Panc1 (cell line): ENCODE measurements around the gene NR2C1. TPM values are rescaled to one million over a fixed set of nuclear protein-coding genes. Genes with fewer than 3 reads are reported as not detected.

Experiments
- ATAC-seq: fragments of 200-7000 bp; cut with Tn5 transposase; 2 replicates; pipeline ENCODE4 v1.9.1; 2020; ENCODE audit warnings: mild to moderate bottlenecking, moderate library complexity
- BruUV-seq: library from RNA; stranded (reverse); fragments of 400-500 nt; replicated peaks from 2 replicates; lab custom pipeline; 2021; lab: Mats Ljungman, UMichigan
- CTCF ChIA-PET: fragments of 300-600 bp; sonication (Branson Sonifier 250); formaldehyde crosslinking; loops from one replicate; lab custom pipeline; 2022; ENCODE audit warnings: antibody characterized with exemption; lab: Charles Lee
- POLR2A ChIA-PET: fragments of 300-600 bp; sonication (Branson Sonifier 250); formaldehyde crosslinking; loops from one replicate; lab custom pipeline; 2022; ENCODE audit warnings: antibody characterized with exemption; lab: Charles Lee
- DNase-seq: peaks from one replicate; pipeline ENCODE4 v3.0.0-alpha.2; 2010; ENCODE audit warnings: low read depth, low spot score
- H3K27ac ChIP-seq: 2 replicates; pipeline ENCODE4 v1.5.1; 2011; ENCODE audit warnings: mild to moderate bottlenecking, low read length, inconsistent platforms
- H3K27me3 ChIP-seq: fragments of 200-500 bp; sonication (Bioruptor generic); 2 replicates; pipeline ENCODE4 v1.6.0; 2014; ENCODE audit warnings: low read length, inconsistent platforms; ENCODE audit not compliant: control insufficient read depth, insufficient read depth
- H3K36me3 ChIP-seq: fragments of 200-500 bp; sonication (Bioruptor generic); 2 replicates; pipeline ENCODE4 v1.5.1; 2014; ENCODE audit warnings: inconsistent platforms, mild to moderate bottlenecking, low read length, moderate library complexity; ENCODE audit not compliant: control insufficient read depth, insufficient read depth
- H3K4me1 ChIP-seq: 2 replicates; pipeline ENCODE4 v1.5.1; 2011; ENCODE audit warnings: inconsistent platforms, mild to moderate bottlenecking, low read length, moderate library complexity; ENCODE audit not compliant: control insufficient read depth, insufficient read depth
- H3K4me3 ChIP-seq, 2 experiments: 2 replicates each; pipeline ENCODE4 v1.5.1; 2011 to 2012; ENCODE audit warnings: low read depth in 2 of 2, low read length in 2 of 2, mild to moderate bottlenecking in 2 of 2, inconsistent platforms in 1 of 2, moderate library complexity in 1 of 2
- H3K9me3 ChIP-seq: fragments of 200-500 bp; sonication (Bioruptor generic); 2 replicates; pipeline ENCODE4 v1.5.1; 2014; ENCODE audit warnings: low read depth, mild to moderate bottlenecking, inconsistent platforms, low read length, moderate library complexity; ENCODE audit not compliant: control insufficient read depth, insufficient read depth
- POLR2AphosphoS5 ChIP-seq: IDR thresholded peaks from 2 replicates; pipeline ENCODE4 v1.6.1; 2012; ENCODE audit warnings: mild to moderate bottlenecking, low read depth, low read length, moderate library complexity
- SIN3A ChIP-seq: IDR thresholded peaks from 2 replicates; pipeline ENCODE4 v1.6.1; 2012; ENCODE audit warnings: low read depth, mild to moderate bottlenecking, low read length, moderate library complexity, borderline replicate concordance; ENCODE audit not compliant: insufficient read depth
- TCF7L2 ChIP-seq: IDR thresholded peaks from 2 replicates; pipeline ENCODE4 v1.6.1; 2011; ENCODE audit warnings: mild to moderate bottlenecking, low read depth, low read length, inconsistent platforms
- in situ Hi-C: cut with HindIII; loops from 2 replicates; pipeline ENCODE4 v1.10.0; 2016; ENCODE audit warnings: low sequenced_read_pairs, low pct_unique_long_range_greater_than_20kb
- intact Hi-C: fragments of 100-400 bp; cut with micrococcal nuclease; formaldehyde crosslinking; loops from one replicate; pipeline ENCODE4 v1.10.0; 2022; ENCODE audit not compliant: unreplicated experiment
- total RNA-seq: library from RNA; stranded (reverse); gene quantifications from one replicate; pipeline ENCODE4 v1.2.1, GENCODE V29; 2021; ENCODE audit not compliant: unreplicated experiment
- TF ChIP-seq, protein P1 (sequence below): fragments of 450-650 bp; IDR thresholded peaks from 2 replicates; pipeline ENCODE4 v1.5.1; 2017; ENCODE audit warnings: mild to moderate bottlenecking
- TF ChIP-seq, protein P2 (sequence below), 2 experiments: IDR thresholded peaks; 2 replicates each; pipeline ENCODE4 v1.6.1; 2011 to 2012; ENCODE audit warnings: low read depth in 2 of 2, control low read depth in 1 of 2, low read length in 1 of 2, mild to moderate bottlenecking in 1 of 2, moderate library complexity in 1 of 2; ENCODE audit not compliant: insufficient read depth in 1 of 2

Gene NR2C1
- total RNA-seq, 1 experiment from 2014 or later, result 84.6 TPM

DNA sequence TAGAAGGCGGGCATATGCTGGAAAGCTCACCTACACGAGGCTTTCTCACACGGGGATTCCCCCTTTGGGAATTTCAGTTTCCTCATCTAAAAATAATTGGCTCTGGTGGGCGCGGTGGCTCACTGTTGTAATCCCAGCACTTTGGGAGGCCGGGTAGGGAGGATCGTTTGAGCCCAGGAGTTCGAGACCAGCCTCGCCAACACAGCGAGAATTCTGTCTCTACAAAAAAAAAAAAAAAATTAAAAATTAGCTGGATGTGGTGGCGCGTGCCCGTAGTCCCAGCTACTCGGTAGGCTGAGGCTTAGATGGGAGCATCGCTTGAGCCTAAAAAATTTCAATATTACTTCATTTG lies 69.5 kb downstream of the NR2C1 start:
- ChIA-PET CTCF (interaction anchor here (0.6 to 0.7 kb wide), 3 partner anchors 11 to 87 kb away, joined by 3 to 12 read pairs (median 4); no protein-coding TSS in a partner anchor), POLR2A (interaction anchor here (0.7 kb wide), 2 partner anchors 130 to 295 kb away, joined by 5 to 6 read pairs; no protein-coding TSS in a partner anchor)
- Histone ChIP-seq H3K27me3 (no peaks in the 10 kb centered on the region), H3K4me1 (peaks cover 4% of the 10 kb centered on the region; the same call in 1 of the 2 replicates), H3K4me3 (peak overlapping the region; percentile 77 to 93), H3K9me3 (no peaks in the 10 kb centered on the region), H3K27ac (peak overlapping the region; percentile 88), H3K36me3 (peaks cover 3% of the 10 kb centered on the region; the same call in 1 of the 2 replicates)
- ATAC-seq (peak; percentile 49), DNase-seq (no peak)
- TSS peak; percentile 90 for BruUV-seq
- TF ChIP-seq SIN3A (no peak), POLR2AphosphoS5 (no peak), TCF7L2 (no peak)
- TF ChIP-seq, protein P1, sequence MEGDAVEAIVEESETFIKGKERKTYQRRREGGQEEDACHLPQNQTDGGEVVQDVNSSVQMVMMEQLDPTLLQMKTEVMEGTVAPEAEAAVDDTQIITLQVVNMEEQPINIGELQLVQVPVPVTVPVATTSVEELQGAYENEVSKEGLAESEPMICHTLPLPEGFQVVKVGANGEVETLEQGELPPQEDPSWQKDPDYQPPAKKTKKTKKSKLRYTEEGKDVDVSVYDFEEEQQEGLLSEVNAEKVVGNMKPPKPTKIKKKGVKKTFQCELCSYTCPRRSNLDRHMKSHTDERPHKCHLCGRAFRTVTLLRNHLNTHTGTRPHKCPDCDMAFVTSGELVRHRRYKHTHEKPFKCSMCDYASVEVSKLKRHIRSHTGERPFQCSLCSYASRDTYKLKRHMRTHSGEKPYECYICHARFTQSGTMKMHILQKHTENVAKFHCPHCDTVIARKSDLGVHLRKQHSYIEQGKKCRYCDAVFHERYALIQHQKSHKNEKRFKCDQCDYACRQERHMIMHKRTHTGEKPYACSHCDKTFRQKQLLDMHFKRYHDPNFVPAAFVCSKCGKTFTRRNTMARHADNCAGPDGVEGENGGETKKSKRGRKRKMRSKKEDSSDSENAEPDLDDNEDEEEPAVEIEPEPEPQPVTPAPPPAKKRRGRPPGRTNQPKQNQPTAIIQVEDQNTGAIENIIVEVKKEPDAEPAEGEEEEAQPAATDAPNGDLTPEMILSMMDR, result no peak
- TF ChIP-seq, protein P2, sequence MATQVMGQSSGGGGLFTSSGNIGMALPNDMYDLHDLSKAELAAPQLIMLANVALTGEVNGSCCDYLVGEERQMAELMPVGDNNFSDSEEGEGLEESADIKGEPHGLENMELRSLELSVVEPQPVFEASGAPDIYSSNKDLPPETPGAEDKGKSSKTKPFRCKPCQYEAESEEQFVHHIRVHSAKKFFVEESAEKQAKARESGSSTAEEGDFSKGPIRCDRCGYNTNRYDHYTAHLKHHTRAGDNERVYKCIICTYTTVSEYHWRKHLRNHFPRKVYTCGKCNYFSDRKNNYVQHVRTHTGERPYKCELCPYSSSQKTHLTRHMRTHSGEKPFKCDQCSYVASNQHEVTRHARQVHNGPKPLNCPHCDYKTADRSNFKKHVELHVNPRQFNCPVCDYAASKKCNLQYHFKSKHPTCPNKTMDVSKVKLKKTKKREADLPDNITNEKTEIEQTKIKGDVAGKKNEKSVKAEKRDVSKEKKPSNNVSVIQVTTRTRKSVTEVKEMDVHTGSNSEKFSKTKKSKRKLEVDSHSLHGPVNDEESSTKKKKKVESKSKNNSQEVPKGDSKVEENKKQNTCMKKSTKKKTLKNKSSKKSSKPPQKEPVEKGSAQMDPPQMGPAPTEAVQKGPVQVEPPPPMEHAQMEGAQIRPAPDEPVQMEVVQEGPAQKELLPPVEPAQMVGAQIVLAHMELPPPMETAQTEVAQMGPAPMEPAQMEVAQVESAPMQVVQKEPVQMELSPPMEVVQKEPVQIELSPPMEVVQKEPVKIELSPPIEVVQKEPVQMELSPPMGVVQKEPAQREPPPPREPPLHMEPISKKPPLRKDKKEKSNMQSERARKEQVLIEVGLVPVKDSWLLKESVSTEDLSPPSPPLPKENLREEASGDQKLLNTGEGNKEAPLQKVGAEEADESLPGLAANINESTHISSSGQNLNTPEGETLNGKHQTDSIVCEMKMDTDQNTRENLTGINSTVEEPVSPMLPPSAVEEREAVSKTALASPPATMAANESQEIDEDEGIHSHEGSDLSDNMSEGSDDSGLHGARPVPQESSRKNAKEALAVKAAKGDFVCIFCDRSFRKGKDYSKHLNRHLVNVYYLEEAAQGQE (IDR thresholded peaks at IDR 0.05; ENCODE audit: insufficient read depth in 1 of 2, low read depth in 2 of 2, low read length in 1 of 2), result no peak
- intact Hi-C loops, result no loop called here
- in situ Hi-C loops, result no loop called here

DNA sequence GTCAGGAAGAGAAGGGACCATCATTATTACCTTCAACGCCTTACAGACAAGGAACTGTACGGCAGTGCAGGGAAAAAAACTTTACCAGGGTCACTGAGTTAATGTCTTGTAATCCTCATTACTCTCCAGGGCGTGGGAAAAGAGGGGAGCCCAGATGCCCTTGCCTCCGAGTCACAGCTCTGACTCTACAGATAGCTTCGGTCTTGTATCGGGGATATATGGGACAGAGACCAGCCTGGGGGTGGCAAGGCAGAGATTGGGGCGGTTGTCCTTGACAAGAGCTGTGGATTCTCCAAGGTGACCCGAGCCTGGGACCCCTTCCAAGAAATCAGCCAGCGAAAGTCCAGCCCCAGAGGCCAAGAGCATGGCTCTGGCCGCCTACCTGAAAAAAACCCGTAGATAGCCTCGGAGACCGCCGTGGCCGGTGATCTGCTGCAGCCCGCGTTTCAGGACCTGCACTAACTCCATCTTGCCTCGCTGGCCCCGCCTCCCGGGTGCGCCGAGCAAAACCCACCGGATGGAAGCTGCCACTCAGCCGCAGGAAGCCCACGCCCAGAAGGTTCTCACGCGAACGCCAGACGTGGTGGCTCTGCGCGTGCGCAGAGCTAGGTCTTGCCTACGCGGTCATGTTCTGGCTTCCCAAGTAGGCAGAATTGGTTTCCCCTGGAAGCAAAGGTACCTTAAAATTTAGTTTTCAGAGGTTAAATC lies 70.1 kb downstream of the NR2C1 start, which contains the start of gene NDUFA12:
Gene NDUFA12 (minus strand): TSS at position 485 of the 708 bp plus-strand sequence. CDS start 17 bp downstream, at position 468.
- H3K4me3 ChIP-seq, result peak within 1 kb of the TSS; percentile 77 to 93
- BruUV-seq, result TSS peak; percentile 58
- H3K36me3 ChIP-seq, result peaks cover 3% of the 10 kb centered on the region; the same call in 1 of the 2 replicates
- no peaks in the 10 kb centered on the region for H3K9me3 ChIP-seq
- ATAC-seq (peak; percentile 100), DNase-seq (peak; percentile 78)
- CTCF ChIA-PET, result interaction anchor here (0.6 to 0.7 kb wide), 2 partner anchors 83 to 88 kb away, joined by 3 to 4 read pairs; no protein-coding TSS in a partner anchor
- peaks cover 4% of the 10 kb centered on the region; the same call in 1 of the 2 replicates for H3K4me1 ChIP-seq
- in situ Hi-C loops (no loop called here), intact Hi-C loops (no loop called here)
- peak within 1 kb of the TSS; percentile 88 for H3K27ac ChIP-seq
- POLR2A ChIA-PET, result no interaction called here
- H3K27me3 ChIP-seq, result no peaks in the 10 kb centered on the region
- TF ChIP-seq, protein P1, result no peak
- TF ChIP-seq, protein P2 (IDR thresholded peaks at IDR 0.05; ENCODE audit: insufficient read depth in 1 of 2, low read depth in 2 of 2, low read length in 1 of 2), result peak in 1 of 2 experiments; percentile 73; a peak in 1 of 4 replicates
- 0 out of 2 replicates have a peak, but pooled peaks have one; percentile 65 for TF ChIP-seq SIN3A
- peak; percentile 94 for TF ChIP-seq POLR2AphosphoS5
- 0 out of 2 replicates have a peak, but pooled peaks have one; percentile 42 for TF ChIP-seq TCF7L2
